AG04449 (cell line): Measurements from ENCODE around the gene DDOST.

Experiments
- CTCF ChIA-PET: fragments of 350-600 bp; formaldehyde crosslinking; extraction: SDS; loops from one replicate; lab custom pipeline; 2021; ENCODE audit warnings: antibody characterized with exemption; lab: Yijun Ruan, JAX
- POLR2A ChIA-PET: fragments of 400-600, 350-600 bp; formaldehyde crosslinking; extraction: SDS; loops from one replicate; lab custom pipeline; 2020; ENCODE audit warnings: antibody characterized with exemption, inconsistent platforms; lab: Yijun Ruan, JAX
- DNase-seq: peaks from one replicate; pipeline ENCODE4 v3.0.0-alpha.2; 2010; ENCODE audit warnings: low read depth, low spot score
- H3K4me3 ChIP-seq: 2 replicates; pipeline ENCODE4 v1.5.1; 2011; ENCODE audit warnings: low read depth, mild to moderate bottlenecking, control low read depth, low read length
- TF ChIP-seq, protein P1 (sequence below): IDR thresholded peaks from one replicate; pipeline ENCODE4 v1.5.1; 2011; ENCODE audit warnings: mild to moderate bottlenecking, moderate library complexity, low read length, control low read depth, inconsistent platforms; ENCODE audit not compliant: insufficient read depth; ENCODE audit errors: missing control alignments

The DDOST gene

DNA sequence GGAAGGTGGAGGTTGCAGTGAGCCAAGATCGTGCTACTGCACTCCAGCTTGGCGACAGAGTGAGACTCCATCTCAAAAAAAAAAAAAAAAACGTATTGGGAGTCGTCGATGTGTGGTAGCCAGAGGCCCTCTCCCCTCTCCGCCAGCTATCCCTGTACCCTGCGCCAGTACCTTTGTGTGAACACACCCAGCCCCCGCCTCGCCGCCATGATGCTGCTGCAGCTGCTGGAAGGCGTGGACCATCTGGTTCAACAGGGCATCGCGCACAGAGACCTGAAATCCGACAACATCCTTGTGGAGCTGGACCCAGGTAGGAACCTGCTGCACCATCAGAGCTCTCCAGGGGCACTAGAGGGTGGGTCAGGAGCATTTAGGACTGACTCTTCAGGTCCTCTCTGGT is 15.8 kb downstream of the DDOST start:
- ChIA-PET POLR2A (interaction anchor here (1.3 kb wide), 1 partner anchor 16 kb away, joined by 4 read pairs; the partner anchor contains the start of gene DDOST), CTCF (interaction anchor here (0.8 to 3.0 kb wide), 8 partner anchors 9 to 122 kb away, joined by 3 to 19 read pairs (median 4); partner anchors contain the start of gene PINK1)
- TF ChIP-seq, protein P1, sequence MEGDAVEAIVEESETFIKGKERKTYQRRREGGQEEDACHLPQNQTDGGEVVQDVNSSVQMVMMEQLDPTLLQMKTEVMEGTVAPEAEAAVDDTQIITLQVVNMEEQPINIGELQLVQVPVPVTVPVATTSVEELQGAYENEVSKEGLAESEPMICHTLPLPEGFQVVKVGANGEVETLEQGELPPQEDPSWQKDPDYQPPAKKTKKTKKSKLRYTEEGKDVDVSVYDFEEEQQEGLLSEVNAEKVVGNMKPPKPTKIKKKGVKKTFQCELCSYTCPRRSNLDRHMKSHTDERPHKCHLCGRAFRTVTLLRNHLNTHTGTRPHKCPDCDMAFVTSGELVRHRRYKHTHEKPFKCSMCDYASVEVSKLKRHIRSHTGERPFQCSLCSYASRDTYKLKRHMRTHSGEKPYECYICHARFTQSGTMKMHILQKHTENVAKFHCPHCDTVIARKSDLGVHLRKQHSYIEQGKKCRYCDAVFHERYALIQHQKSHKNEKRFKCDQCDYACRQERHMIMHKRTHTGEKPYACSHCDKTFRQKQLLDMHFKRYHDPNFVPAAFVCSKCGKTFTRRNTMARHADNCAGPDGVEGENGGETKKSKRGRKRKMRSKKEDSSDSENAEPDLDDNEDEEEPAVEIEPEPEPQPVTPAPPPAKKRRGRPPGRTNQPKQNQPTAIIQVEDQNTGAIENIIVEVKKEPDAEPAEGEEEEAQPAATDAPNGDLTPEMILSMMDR = no peak
- no peak for DNase-seq
- H3K4me3 ChIP-seq = no peak overlapping the region

DNA sequence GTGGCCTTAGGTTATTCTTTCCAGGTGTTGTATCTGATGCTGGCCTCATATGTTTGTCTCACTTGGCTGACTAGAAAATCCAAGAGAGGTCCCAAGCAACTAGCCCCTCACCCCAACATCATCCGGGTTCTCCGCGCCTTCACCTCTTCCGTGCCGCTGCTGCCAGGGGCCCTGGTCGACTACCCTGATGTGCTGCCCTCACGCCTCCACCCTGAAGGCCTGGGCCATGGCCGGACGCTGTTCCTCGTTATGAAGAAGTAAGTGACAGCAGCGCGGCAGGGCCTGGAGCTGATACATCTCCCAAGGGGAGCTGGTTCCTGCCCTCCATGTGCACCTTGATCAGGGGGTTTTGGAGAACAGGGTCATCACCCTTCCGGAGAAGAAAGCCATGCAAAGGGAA is 16.8 kb downstream of the DDOST start:
- TF ChIP-seq, protein P1 = no peak

DNA sequence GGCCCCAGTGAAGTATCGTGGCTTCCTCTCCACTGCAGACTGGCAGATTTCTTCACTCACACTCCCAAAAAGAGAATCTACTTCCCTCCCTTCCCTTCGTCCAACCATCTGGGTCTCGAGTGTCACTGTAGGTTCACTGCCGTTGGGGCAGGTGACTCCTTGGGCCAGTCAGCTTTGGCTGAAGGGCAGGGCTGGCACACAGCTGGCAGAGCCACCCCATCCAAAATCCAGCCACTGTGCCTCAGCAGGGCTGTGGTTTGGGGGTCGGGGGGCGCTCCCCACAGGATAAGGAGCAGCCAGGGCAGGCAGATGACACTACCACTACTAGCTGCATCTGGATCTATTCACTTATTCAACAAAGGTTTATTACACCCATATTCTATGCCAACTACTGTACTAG is 18.1 kb downstream of the DDOST start:
- CTCF ChIA-PET = interaction anchor here (1.1 to 14.5 kb wide), 4 partner anchors 10 to 128 kb away, joined by 4 to 323 read pairs (median 60); partner anchors contain the start of gene PINK1
- no peak overlapping the region for H3K4me3 ChIP-seq
- TF ChIP-seq, protein P1 = no peak
- no peak for DNase-seq
- POLR2A ChIA-PET = no interaction called here

More for the DNA sequence above, 16.8 kb downstream of the DDOST start:
- H3K4me3 ChIP-seq = no peak overlapping the region
- POLR2A ChIA-PET = no interaction called here
- CTCF ChIA-PET = interaction anchor here (1.0 to 3.0 kb wide), 2 partner anchors 9 to 11 kb away, joined by 5 to 19 read pairs; partner anchors contain the start of gene PINK1
- no peak for DNase-seq

GRCh38 chr1:20641975-20642374 is 19.2 kb downstream of the DDOST start:
- DNase-seq = no peak
- POLR2A ChIA-PET = no interaction called here
- no peak overlapping the region for H3K4me3 ChIP-seq
- TF ChIP-seq, protein P1 = no peak
- CTCF ChIA-PET = interaction anchor here (1.0 to 14.5 kb wide), 14 partner anchors 8 to 130 kb away, joined by 3 to 323 read pairs (median 6); partner anchors contain the start of genes DDOST and PINK1

- DNase-seq = no peak
- CTCF ChIA-PET = interaction anchor here (0.9 to 14.5 kb wide), 14 partner anchors 8 to 720 kb away, joined by 3 to 323 read pairs (median 7); partner anchors contain the start of genes DDOST and PINK1
- POLR2A ChIA-PET = interaction anchor here (1.6 kb wide), 1 partner anchor 51 kb away, joined by 3 read pairs; the partner anchor contains the start of gene CDA
- TF ChIP-seq, protein P1 = peak; percentile 70
- no peak overlapping the region for H3K4me3 ChIP-seq
Observed at GRCh38 chr1:20640183-20640597, 21.0 kb downstream of the DDOST start.

GRCh38 chr1:20636785-20637347 is 24.3 kb downstream of the DDOST start:
- DNase-seq = no peak
- ChIA-PET POLR2A (interaction anchor here (1.3 kb wide), 1 partner anchor 25 kb away, joined by 3 read pairs; the partner anchor contains the start of gene DDOST), CTCF (interaction anchor here (1.0 to 14.5 kb wide), 8 partner anchors 9 to 120 kb away, joined by 3 to 323 read pairs (median 5); partner anchors contain the start of gene DDOST)
- TF ChIP-seq, protein P1 = no peak
- no peak overlapping the region for H3K4me3 ChIP-seq
